HEK293 (cell line): ENCODE results near the gene CDH8.

Experiments used
- CTCF ChIP-seq: fragments of 450-650 bp; formaldehyde crosslinking; IDR thresholded peaks from 2 replicates; pipeline ENCODE4 v1.5.1; 2016; ENCODE audit warnings: missing biosample characterization, missing genetic modification characterization
- RBAK ChIP-seq: fragments of 450-650 bp; formaldehyde crosslinking; IDR thresholded peaks from 2 replicates; pipeline ENCODE4 v1.5.1; 2016; ENCODE audit warnings: missing biosample characterization, missing genetic modification characterization
- SALL2 ChIP-seq: fragments of 450-650 bp; formaldehyde crosslinking; IDR thresholded peaks from 2 replicates; pipeline ENCODE4 v1.5.0; 2017; ENCODE audit warnings: missing biosample characterization, mild to moderate bottlenecking, missing genetic modification characterization, borderline replicate concordance
- SP2 ChIP-seq: fragments of 450-650 bp; formaldehyde crosslinking; IDR thresholded peaks from 2 replicates; pipeline ENCODE4 v1.5.1; 2016; ENCODE audit warnings: missing biosample characterization, missing genetic modification characterization
- TCF7L2 ChIP-seq: IDR thresholded peaks from 2 replicates; pipeline ENCODE4 v1.6.1; 2011; ENCODE audit warnings: low read depth, mild to moderate bottlenecking, inconsistent platforms, low read length, moderate library complexity, borderline replicate concordance
- ZBTB11 ChIP-seq: fragments of 450-650 bp; formaldehyde crosslinking; conservative IDR thresholded peaks from 2 replicates; pipeline ENCODE4 v1.5.1; 2016; ENCODE audit warnings: low read depth, missing biosample characterization, missing genetic modification characterization
- ZNF23 ChIP-seq: fragments of 450-650 bp; formaldehyde crosslinking; IDR thresholded peaks from 2 replicates; pipeline ENCODE4 v1.5.1; 2016; ENCODE audit warnings: missing biosample characterization, missing genetic modification characterization, borderline replicate concordance
- ZNF274 ChIP-seq, 2 experiments: fragments of 200-500 bp in 1 of 2; fragments of 450-650 bp in 1 of 2; sonication (Bioruptor generic) in 1 of 2; formaldehyde crosslinking in 1 of 2; IDR thresholded peaks; 2 replicates each; pipeline versions ENCODE4 v1.5.1 to v1.6.1; 2014 to 2016; ENCODE audit warnings: borderline replicate concordance in 1 of 2, inconsistent platforms in 1 of 2, low read length in 1 of 2, missing biosample characterization in 1 of 2, missing genetic modification characterization in 1 of 2
- ZNF529 ChIP-seq: fragments of 450-650 bp; formaldehyde crosslinking; IDR thresholded peaks from 2 replicates; pipeline ENCODE4 v1.5.1; 2017; ENCODE audit warnings: missing genetic modification characterization, missing biosample characterization; ENCODE audit not compliant: insufficient replicate concordance
- ZNF707 ChIP-seq: fragments of 450-650 bp; formaldehyde crosslinking; IDR thresholded peaks from 2 replicates; pipeline ENCODE4 v1.5.1; 2016; ENCODE audit warnings: missing biosample characterization, missing genetic modification characterization
- ZNF843 ChIP-seq: fragments of 450-650 bp; formaldehyde crosslinking; IDR thresholded peaks from 2 replicates; pipeline ENCODE4 v1.5.1; 2016; ENCODE audit warnings: missing biosample characterization, missing genetic modification characterization

- TF ChIP-seq ZBTB11 (tag by site-specific recombination) (no peak), TCF7L2 (no peak), ZNF529 (tag by site-specific recombination) (no peak), SP2 (tag by site-specific recombination) (no peak), CTCF (tag by site-specific recombination) (no peak), ZNF23 (tag by site-specific recombination) (no peak), RBAK (tag by site-specific recombination) (no peak), ZNF843 (no peak), SALL2 (tag by site-specific recombination) (no peak), ZNF707 (tag by site-specific recombination) (no peak), ZNF274 (IDR thresholded peaks at IDR 0.05; ENCODE audit: low read length) (no peak), ZNF274 (tag by site-specific recombination; IDR thresholded peaks at IDR 0.05; ENCODE audit: borderline replicate concordance) (no peak)
These were observed 217.4 kb downstream of the CDH8 start for GRCh38 chr16:61818850-61819249.
